GM18526 (cell line): Measurements from ENCODE around the gene EIF3L.

Source experiments
- POLR2A ChIP-seq: IDR thresholded peaks from 3 replicates; pipeline ENCODE4 v1.6.1; 2011; ENCODE audit not compliant: insufficient read length; ENCODE audit errors: extremely low read depth

EIF3L gene

GRCh38 chr22:37920126-37920525 is 70.9 kb downstream of the EIF3L start:
- no peak for TF ChIP-seq POLR2A

GRCh38 chr22:37922191-37922590 is 73.0 kb downstream of the EIF3L start:
- TF ChIP-seq POLR2A = no peak

- no peak for TF ChIP-seq POLR2A
Measured at GRCh38 chr22:37923927-37924326, 74.7 kb downstream of the EIF3L start.

- no peak for TF ChIP-seq POLR2A
Measured at GRCh38 chr22:37924386-37925065, 75.3 kb downstream of the EIF3L start.

GRCh38 chr22:37925330-37925729 is 76.1 kb downstream of the EIF3L start:
- no peak for TF ChIP-seq POLR2A

GRCh38 chr22:37925767-37926166 is 76.5 kb downstream of the EIF3L start:
- no peak for TF ChIP-seq POLR2A

- no peak for TF ChIP-seq POLR2A
Measured at GRCh38 chr22:37926358-37926757, 77.1 kb downstream of the EIF3L start.

- TF ChIP-seq POLR2A = no peak
Measured at GRCh38 chr22:37926771-37927636, 77.8 kb downstream of the EIF3L start.

GRCh38 chr22:37927637-37927936 is 78.4 kb downstream of the EIF3L start:
- TF ChIP-seq POLR2A = no peak

- no peak for TF ChIP-seq POLR2A
Measured at GRCh38 chr22:37929390-37929789, 80.2 kb downstream of the EIF3L start.

GRCh38 chr22:37930270-37930951 is 81.2 kb downstream of the EIF3L start:
- TF ChIP-seq POLR2A = no peak

GRCh38 chr22:37930952-37931440 is 81.8 kb downstream of the EIF3L start:
- no peak for TF ChIP-seq POLR2A

- no peak for TF ChIP-seq POLR2A
Measured at GRCh38 chr22:37931893-37932389, 82.7 kb downstream of the EIF3L start.

GRCh38 chr22:37932401-37932800 is 83.2 kb downstream of the EIF3L start:
- TF ChIP-seq POLR2A = no peak

- TF ChIP-seq POLR2A = no peak
Measured at GRCh38 chr22:37932821-37933578, 83.8 kb downstream of the EIF3L start.
